HCT116 (cell line): Measurements from ENCODE around the gene UBL5. TPM values are rescaled to one million over a fixed set of nuclear protein-coding genes. Genes with fewer than 3 reads are reported as not detected.

Experiments
- ATAC-seq: fragments of 200-7000 bp; cut with Tn5 transposase; 2 replicates; pipeline ENCODE4 v1.9.1; 2020; ENCODE audit warnings: mild to moderate bottlenecking, moderate library complexity
- BruUV-seq: library from RNA; stranded (reverse); fragments of 400-500 nt; replicated peaks from 2 replicates; lab custom pipeline; 2021; lab: Mats Ljungman, UMichigan
- CTCF ChIA-PET: fragments of 300-600 bp; sonication (Branson Sonifier 250); formaldehyde crosslinking; loops from one replicate; lab custom pipeline; 2021; ENCODE audit warnings: antibody characterized with exemption; lab: Charles Lee
- POLR2A ChIA-PET: fragments of 300-600, 350-600 bp; sonication (Branson Sonifier 250); formaldehyde crosslinking; loops from one replicate; lab custom pipeline; 2021; ENCODE audit warnings: antibody characterized with exemption; lab: Charles Lee
- RAD21 ChIA-PET, 2 experiments: fragments of 300-600 bp; sonication (Branson Sonifier 250); formaldehyde crosslinking; loops; one replicate each; lab custom pipeline; 2023; ENCODE audit warnings: low total read pairs in 2 of 2; ENCODE audit not compliant: uncharacterized antibody in 2 of 2, unreplicated experiment in 2 of 2, low non-redundant PET in 1 of 2; lab: Charles Lee
- DNase-seq: peaks from one replicate; pipeline ENCODE4 v3.0.0-alpha.2; 2010; ENCODE audit warnings: low read depth, low spot score
- H2AFZ ChIP-seq: fragments of 200-600 bp; shearing (Covaris generic), sonication (generic); 2 replicates; pipeline ENCODE4 v1.6.1; 2017; ENCODE audit warnings: low read depth, mixed run types, mixed read lengths, antibody characterized with exemption, low read length; ENCODE audit not compliant: poor library complexity, severe bottlenecking
- H3K27ac ChIP-seq: 2 replicates; pipeline ENCODE4 v1.5.1; 2012; ENCODE audit warnings: low read depth, low read length
- H3K27me3 ChIP-seq: fragments of 200-600 bp; sonication (generic); 2 replicates; pipeline ENCODE4 v1.6.1; 2016; ENCODE audit warnings: mixed run types, low read length, mixed read lengths; ENCODE audit not compliant: insufficient read depth
- H3K36me3 ChIP-seq, 2 experiments: fragments of 200-500 bp in 1 of 2; fragments of 200-600 bp in 1 of 2; sonication (Bioruptor generic) in 1 of 2; sonication (generic) in 1 of 2; 2 replicates each; pipeline versions ENCODE4 v1.5.1 to v1.6.1; 2014 to 2016; ENCODE audit warnings: low read length in 2 of 2, inconsistent platforms in 1 of 2, mixed read lengths in 1 of 2, mixed run types in 1 of 2; ENCODE audit not compliant: insufficient read depth in 2 of 2, control insufficient read depth in 1 of 2
- H3K4me1 ChIP-seq, 2 experiments: fragments of 200-600 bp in 1 of 2; sonication (generic) in 1 of 2; 2 replicates each; pipeline versions ENCODE4 v1.5.1 to v1.6.1; 2012 to 2017; ENCODE audit warnings: low read length in 2 of 2, inconsistent platforms in 1 of 2, mild to moderate bottlenecking in 1 of 2, mixed read lengths in 1 of 2, mixed run types in 1 of 2, moderate library complexity in 1 of 2; ENCODE audit not compliant: insufficient read depth in 2 of 2, control insufficient read depth in 1 of 2
- H3K4me2 ChIP-seq: fragments of 200-600 bp; sonication (generic); 2 replicates; pipeline ENCODE4 v1.6.1; 2017; ENCODE audit warnings: mixed run types, low read length, mixed read lengths
- H3K4me3 ChIP-seq, 2 experiments: fragments of 200-600 bp in 1 of 2; sonication (generic) in 1 of 2; replicated peaks in 1 of 2; 2 replicates each; pipeline ENCODE4 v1.5.1; 2011 to 2016; ENCODE audit warnings: low read length in 2 of 2, control low read depth in 1 of 2, low read depth in 1 of 2, mild to moderate bottlenecking in 1 of 2, mixed read lengths in 1 of 2, mixed run types in 1 of 2
- H3K79me2 ChIP-seq: fragments of 200-600 bp; sonication (generic); 2 replicates; pipeline ENCODE4 v1.6.1; 2017; ENCODE audit warnings: mild to moderate bottlenecking, mixed run types, low read length, moderate library complexity, mixed read lengths; ENCODE audit not compliant: insufficient read depth
- H3K9ac ChIP-seq: fragments of 200-600 bp; sonication (generic); 2 replicates; pipeline ENCODE4 v1.6.1; 2016; ENCODE audit warnings: low read length, mixed read lengths
- H3K9me2 ChIP-seq: fragments of 200-600 bp; sonication (generic), shearing (Covaris generic); 2 replicates; pipeline ENCODE4 v1.6.1; 2017; ENCODE audit warnings: mixed run types, mild to moderate bottlenecking, moderate library complexity; ENCODE audit not compliant: insufficient read depth
- H3K9me3 ChIP-seq, 2 experiments: fragments of 200-500 bp in 1 of 2; fragments of 200-600 bp in 1 of 2; sonication (Bioruptor generic) in 1 of 2; sonication (generic) in 1 of 2; 2 replicates each; pipeline ENCODE4 v1.6.1; 2014 to 2017; ENCODE audit warnings: low read length in 2 of 2, mixed read lengths in 2 of 2, inconsistent platforms in 1 of 2, low read depth in 1 of 2, mild to moderate bottlenecking in 1 of 2, mixed run types in 1 of 2, moderate library complexity in 1 of 2; ENCODE audit not compliant: control insufficient read depth in 1 of 2, insufficient read depth in 1 of 2
- H4K20me1 ChIP-seq: fragments of 200-600 bp; sonication (generic), shearing (Covaris generic); 2 replicates; pipeline ENCODE4 v1.6.1; 2017; ENCODE audit warnings: mixed run types, mild to moderate bottlenecking, moderate library complexity; ENCODE audit not compliant: insufficient read depth
- CTCF ChIP-seq, 3 experiments: fragments of 200-600 bp in 1 of 3; sonication (generic) in 1 of 3; IDR thresholded peaks in 2 of 3; conservative IDR thresholded peaks in 1 of 3; 2 replicates each; pipeline ENCODE4 v1.5.1; 2012 to 2017; ENCODE audit warnings: low read depth in 2 of 3, low read length in 2 of 3, antibody characterized with exemption in 1 of 3, borderline replicate concordance in 1 of 3, control low read depth in 1 of 3, mild to moderate bottlenecking in 1 of 3, mixed read lengths in 1 of 3, mixed run types in 1 of 3, moderate library complexity in 1 of 3; ENCODE audit not compliant: insufficient read depth in 1 of 3
- ELF1 ChIP-seq: IDR thresholded peaks from 2 replicates; pipeline ENCODE4 v1.6.1; 2012; ENCODE audit warnings: low read depth, borderline replicate concordance
- POLR2A ChIP-seq: IDR thresholded peaks from 2 replicates; pipeline ENCODE4 v1.7.0; 2011; ENCODE audit warnings: borderline replicate concordance; ENCODE audit not compliant: insufficient read depth, insufficient read length; ENCODE audit errors: extremely low read depth
- RAD21 ChIP-seq: IDR thresholded peaks from 2 replicates; pipeline ENCODE4 v1.6.1; 2012; ENCODE audit warnings: low read depth, mild to moderate bottlenecking
- TCF7L2 ChIP-seq: IDR thresholded peaks from 2 replicates; pipeline ENCODE4 v1.7.0; 2011; ENCODE audit warnings: borderline replicate concordance, inconsistent platforms; ENCODE audit not compliant: insufficient read depth, insufficient read length; ENCODE audit errors: extremely low read depth
- ZBTB33 ChIP-seq: IDR thresholded peaks from 2 replicates; pipeline ENCODE4 v1.6.1; 2011; ENCODE audit warnings: mild to moderate bottlenecking, low read length, moderate library complexity; ENCODE audit not compliant: insufficient replicate concordance; ENCODE audit errors: extremely low read depth
- ZFX ChIP-seq: fragments of 450-650 bp; IDR thresholded peaks from 2 replicates; pipeline ENCODE4 v1.6.1; 2017
- intact Hi-C: fragments of 100-400 bp; cut with micrococcal nuclease; formaldehyde crosslinking; loops from 2 replicates; pipeline ENCODE4 v1.10.0; 2022
- total RNA-seq: library from RNA; stranded (reverse); gene quantifications from one replicate; pipeline ENCODE4 v1.2.1, GENCODE V29; 2021; ENCODE audit not compliant: unreplicated experiment

Gene UBL5
- total RNA-seq, 1 experiment from 2014 or later = 335 TPM

DNA sequence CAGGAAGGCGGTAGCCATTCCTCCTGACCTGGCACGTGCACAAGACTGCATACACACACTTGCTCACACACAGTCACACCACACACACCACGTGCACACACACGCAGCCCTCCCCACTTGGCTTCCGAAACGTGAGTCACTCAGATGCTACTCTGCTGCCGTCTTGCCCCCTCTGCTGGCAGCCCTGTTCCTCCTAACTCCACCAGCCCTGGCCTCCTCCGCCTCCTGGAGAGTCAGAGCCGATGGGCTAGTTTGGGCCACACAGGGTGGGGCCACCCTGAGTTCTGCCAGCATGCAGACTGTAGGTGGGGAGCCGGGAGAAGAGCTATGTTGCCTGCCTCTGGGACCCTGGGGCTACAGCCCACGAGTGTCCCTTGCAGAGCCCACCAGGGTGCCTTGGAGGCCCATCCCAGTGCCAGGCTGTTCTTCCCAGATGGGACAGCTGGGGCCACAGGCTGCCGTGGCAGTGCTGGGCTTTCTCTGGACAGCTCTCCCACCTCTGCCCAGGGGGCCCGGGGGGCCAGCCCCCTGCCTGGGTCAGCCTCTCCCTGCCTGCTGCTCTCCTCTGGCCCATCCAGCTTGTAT, 19.5 kb downstream of the UBL5 start:
- peak overlapping the region; percentile 1; the same call in 1 of the 2 replicates for H3K27ac ChIP-seq
- no peaks in the 10 kb centered on the region for H3K9me2 ChIP-seq
- H3K4me1 ChIP-seq = peaks cover 0 to 14% of the 10 kb centered on the region in 2 experiments; a peak in 2 of 4 replicates
- RAD21 ChIA-PET = no interaction called here
- peak overlapping the region; percentile 24; the same call in 1 of the 2 replicates for H3K9ac ChIP-seq
- no peaks in the 10 kb centered on the region for H3K9me3 ChIP-seq
- peak overlapping the region; percentile 37; the same call in 1 of the 2 replicates for H3K4me2 ChIP-seq
- BruUV-seq = no TSS peak
- no peak overlapping the region for H2AFZ ChIP-seq
- no peaks in the 10 kb centered on the region for H4K20me1 ChIP-seq
- H3K79me2 ChIP-seq = peaks cover 11% of the 10 kb centered on the region; the same call in 1 of the 2 replicates
- no peaks in the 10 kb centered on the region for H3K27me3 ChIP-seq
- ATAC-seq = peak; percentile 94
- intact Hi-C loops = loop anchor here (1.0 to 5.0 kb wide), 4 partner anchors 12 to 710 kb away; partner anchors contain the start of gene PIN1
- H3K4me3 ChIP-seq = no peak overlapping the region
- no peak for TF ChIP-seq POLR2A
- TF ChIP-seq ZFX = no peak
- peak; percentile 46 to 73 (median 72); a peak in 5 of 6 replicates for TF ChIP-seq CTCF (IDR thresholded peaks at IDR 0.05 in 2 of 3, conservative IDR thresholded peaks at IDR 0.05 in 1 of 3; ENCODE audit: borderline replicate concordance in 1 of 3, insufficient read depth in 1 of 3, low read depth in 2 of 3, low read length in 2 of 3)
- TF ChIP-seq ELF1 = no peak
- peak; percentile 11 for TF ChIP-seq TCF7L2
- TF ChIP-seq ZBTB33 = no peak
- TF ChIP-seq RAD21 = peak; percentile 71
- TF ChIP-seq, all 23 proteins: peak for 3
- CTCF ChIA-PET = no interaction called here
- DNase-seq = peak; percentile 56
- peaks cover 5 to 17% of the 10 kb centered on the region in 2 experiments; a peak in 3 of 4 replicates for H3K36me3 ChIP-seq
- POLR2A ChIA-PET = no interaction called here
